Gastrocnemius medialis (tissue), 4 donors: ENCODE data around the gene ATPAF1.

Experiments used
- POLR2A ChIP-seq, 2 donors: fragments of 450-650 bp; IDR thresholded peaks; one replicate each; pipeline ENCODE4 v1.6.1; 2017; ENCODE audit warnings: antibody characterized with exemption in 2 of 2, mild to moderate bottlenecking in 2 of 2, moderate library complexity in 2 of 2
- TF ChIP-seq, protein P1 (sequence below), 5 experiments: fragments of 450-650 bp in 3 of 5; fragments of 200-600 bp in 2 of 5; sonication (generic) in 2 of 5; IDR thresholded peaks in 4 of 5; conservative IDR thresholded peaks in 1 of 5; 1 replicate in 4 of 5; 2 replicates in 1 of 5; pipeline ENCODE4 v1.5.1; 2016 to 2019; ENCODE audit warnings: antibody characterized with exemption in 5 of 5, mild to moderate bottlenecking in 3 of 5, moderate library complexity in 3 of 5

- TF ChIP-seq POLR2A (IDR thresholded peaks at IDR 0.05) = no peak
- TF ChIP-seq, protein P1, sequence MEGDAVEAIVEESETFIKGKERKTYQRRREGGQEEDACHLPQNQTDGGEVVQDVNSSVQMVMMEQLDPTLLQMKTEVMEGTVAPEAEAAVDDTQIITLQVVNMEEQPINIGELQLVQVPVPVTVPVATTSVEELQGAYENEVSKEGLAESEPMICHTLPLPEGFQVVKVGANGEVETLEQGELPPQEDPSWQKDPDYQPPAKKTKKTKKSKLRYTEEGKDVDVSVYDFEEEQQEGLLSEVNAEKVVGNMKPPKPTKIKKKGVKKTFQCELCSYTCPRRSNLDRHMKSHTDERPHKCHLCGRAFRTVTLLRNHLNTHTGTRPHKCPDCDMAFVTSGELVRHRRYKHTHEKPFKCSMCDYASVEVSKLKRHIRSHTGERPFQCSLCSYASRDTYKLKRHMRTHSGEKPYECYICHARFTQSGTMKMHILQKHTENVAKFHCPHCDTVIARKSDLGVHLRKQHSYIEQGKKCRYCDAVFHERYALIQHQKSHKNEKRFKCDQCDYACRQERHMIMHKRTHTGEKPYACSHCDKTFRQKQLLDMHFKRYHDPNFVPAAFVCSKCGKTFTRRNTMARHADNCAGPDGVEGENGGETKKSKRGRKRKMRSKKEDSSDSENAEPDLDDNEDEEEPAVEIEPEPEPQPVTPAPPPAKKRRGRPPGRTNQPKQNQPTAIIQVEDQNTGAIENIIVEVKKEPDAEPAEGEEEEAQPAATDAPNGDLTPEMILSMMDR (IDR thresholded peaks at IDR 0.05 in 4 of 5, conservative IDR thresholded peaks at IDR 0.05 in 1 of 5) = no peak
Observed at GRCh38 chr1:46595127-46595526, 73.0 kb downstream of the ATPAF1 start.
